ENCODE data around the gene BIVM.

BIVM gene

DNA sequence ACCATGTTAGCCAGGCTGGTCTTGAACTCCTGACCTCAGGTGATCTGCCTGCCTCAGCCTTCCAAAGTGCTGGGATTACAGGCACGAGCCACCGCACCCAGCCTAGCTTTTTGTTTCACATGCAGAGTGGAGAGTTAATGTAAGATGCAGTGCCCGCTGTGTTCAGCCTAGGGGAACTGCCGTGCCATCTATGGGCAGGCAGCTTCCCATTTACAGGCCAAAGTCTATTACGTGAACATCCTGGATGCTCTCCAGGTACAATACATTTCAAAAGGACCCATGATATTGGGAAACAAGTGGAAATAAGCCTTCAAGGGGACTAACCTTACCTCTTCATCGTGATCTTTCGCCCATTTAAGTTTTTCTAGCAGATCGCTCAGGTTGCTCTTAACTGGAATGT is 10.2 kb upstream of the BIVM start:
- no peak for DNase-seq

DNA sequence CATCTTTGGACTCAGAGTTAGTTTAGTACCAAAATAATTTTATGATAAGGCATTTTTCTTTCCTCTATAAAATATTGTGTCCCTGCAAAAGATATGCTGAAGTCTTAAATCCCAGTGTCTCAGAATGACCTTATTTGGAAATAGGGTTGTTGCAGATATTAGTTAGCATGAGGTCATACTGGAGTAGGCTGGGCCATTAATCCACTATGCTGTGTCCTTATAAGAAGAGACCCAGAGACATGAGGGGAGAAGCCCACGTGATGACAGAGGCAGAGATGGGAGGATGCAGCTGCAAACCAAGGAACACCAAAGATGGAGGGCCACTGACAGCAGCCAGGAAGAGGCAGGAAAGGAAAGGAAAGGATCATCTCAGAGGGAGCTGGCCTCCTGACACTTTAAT is 6.5 kb upstream of the BIVM start:
- no peak for DNase-seq

DNA sequence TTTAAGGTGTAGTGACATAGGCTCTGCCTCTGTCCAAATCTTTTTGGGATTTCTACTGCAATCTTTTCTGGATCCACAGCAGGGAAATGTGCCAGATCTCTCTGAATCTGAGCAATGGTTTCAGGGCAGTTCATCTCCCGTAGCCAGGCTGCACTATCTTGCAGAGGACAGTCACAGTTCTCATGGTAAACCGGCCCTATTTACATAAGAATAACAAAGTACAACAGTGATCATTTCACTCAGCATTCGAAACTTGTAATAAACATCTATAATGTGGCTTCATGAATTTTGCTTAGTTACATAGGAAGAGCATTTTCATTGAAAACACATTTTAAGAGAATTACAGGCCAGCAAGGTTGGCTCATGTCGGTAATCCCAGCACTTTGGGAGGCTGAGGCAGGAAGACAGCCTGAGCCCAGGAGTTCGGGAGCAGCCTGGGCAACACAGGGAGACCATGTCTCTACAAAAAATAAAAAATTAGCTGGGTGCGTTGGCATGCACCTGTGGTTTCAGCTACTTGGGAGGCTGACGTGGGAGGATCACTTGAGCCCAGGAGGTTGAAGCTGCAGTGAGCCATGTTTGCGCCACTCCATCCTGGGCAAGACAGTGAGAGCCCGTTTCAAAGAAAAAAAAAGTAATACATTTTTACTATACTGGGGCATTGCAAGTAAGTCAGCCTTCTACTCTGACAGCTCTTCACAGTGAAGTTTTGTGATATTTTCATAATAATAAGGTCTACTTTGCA is 5.1 kb upstream of the BIVM start:
- DNase-seq = no peak

DNA sequence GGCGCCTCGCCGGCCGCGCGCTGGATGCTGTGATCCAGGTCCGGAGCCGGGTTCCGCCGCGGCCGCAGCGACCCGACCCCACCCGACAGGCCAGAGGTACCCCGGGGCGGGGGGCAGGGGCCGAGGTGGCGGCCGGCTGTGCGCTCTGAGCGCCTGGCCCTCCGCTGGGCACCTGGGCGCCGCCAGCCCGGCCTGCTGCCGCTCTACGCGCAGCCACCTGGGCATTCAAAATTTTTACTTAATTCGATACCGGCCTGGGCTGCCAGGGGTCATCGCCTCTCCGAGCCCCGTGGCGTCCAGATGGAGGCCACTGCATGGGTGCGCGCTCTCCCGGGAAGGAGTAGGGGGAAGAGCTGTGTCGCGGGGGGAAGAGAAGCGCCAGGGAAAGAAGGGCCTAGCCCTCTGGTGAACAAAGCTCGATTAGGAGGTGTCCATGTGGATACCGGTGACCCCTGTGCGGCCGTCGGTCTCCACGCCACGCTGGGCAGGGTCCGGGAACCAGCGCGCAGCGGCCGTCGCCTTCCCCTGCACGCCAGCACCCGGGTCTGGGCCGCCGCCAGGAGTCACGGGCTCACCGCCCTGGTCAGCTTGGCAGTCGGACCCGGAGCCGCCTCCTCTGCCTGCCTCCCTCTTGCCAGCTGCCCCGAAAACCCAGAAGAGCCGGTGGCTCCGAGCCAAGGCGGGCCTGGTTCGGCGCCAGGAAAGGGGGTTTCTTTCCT is 666 bp downstream of the BIVM start:
- no peak for DNase-seq

DNA sequence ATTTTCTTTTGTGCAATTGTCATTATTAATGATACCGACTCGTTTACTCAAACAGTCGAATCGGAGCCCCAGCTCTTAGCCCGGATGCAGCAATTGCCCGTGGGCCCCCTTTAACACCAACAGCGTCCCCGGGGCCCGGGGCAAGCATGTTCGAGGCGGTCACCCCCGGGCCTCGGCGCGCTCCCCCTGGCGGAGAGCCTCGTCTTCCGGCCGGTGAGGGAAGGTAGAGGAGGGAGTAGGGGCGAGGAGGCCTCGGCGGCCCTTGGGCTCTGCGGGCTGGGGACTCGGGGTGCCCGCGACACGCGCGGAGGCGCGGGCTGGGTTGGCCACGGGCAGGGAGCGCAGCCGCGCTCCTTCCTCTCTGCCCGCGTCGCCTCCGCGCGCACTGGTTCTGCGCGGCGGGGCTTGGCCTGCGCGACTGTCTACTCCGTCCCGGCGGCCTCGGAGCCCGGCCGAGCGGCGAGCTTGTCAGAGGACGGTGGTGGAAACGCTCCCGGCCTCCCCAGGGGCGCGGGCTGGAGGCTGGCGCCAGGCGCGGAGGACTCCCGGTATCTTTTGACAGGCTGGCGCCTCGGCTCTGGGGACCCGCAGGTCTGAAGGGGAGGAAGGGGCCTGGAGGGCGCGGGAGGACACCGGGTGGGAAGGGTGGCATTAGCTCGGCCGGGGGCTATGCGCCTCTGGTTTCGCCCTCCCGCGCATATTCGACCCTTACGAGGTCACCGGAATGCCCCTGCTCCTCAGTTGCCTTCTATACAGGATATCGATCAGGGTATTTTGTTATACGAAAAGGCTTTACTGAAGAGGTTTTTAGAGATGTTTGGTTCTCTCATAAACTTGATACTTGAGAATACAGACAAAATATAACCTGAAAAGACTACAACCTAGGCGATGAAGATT is 1.5 kb downstream of the BIVM start:
- DNase-seq = peak; percentile 5

DNA sequence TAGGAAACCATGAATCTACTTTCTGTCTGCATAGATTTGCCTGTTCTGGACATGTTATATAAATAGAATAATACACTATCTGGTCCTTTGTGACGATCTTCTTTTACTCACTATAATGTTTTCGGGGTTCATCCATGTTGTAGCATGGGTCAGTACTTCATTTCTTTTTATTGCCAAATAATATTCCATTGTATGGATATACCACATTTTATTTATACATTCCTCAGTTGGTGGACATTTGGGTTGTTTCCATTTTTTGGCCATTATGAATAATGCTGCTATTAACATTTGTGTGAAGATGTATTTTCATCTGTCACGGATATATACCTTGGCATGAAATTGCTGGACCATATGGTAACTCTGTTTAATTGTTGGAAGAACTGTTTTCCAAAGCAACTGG is 6.8 kb downstream of the BIVM start:
- no peak for DNase-seq

DNA sequence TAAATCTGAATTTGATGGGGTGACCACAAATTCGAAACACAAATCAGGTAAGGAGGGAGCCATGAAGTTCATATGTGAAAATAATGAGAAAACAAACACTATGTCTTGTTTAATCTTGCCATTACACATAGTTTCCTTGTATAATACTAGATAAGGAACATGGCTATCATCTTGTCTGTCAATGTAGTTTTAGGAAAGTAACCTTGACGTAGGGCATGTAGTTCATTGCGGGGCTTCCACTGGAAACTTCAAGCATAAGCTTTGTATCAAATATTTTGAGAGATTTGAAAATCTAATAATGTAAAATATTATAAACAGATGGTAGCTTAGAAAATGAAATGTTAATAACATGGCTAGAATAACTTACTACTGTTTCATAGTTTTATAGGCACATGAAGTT is 8.8 kb downstream of the BIVM start:
- DNase-seq = no peak

DNA sequence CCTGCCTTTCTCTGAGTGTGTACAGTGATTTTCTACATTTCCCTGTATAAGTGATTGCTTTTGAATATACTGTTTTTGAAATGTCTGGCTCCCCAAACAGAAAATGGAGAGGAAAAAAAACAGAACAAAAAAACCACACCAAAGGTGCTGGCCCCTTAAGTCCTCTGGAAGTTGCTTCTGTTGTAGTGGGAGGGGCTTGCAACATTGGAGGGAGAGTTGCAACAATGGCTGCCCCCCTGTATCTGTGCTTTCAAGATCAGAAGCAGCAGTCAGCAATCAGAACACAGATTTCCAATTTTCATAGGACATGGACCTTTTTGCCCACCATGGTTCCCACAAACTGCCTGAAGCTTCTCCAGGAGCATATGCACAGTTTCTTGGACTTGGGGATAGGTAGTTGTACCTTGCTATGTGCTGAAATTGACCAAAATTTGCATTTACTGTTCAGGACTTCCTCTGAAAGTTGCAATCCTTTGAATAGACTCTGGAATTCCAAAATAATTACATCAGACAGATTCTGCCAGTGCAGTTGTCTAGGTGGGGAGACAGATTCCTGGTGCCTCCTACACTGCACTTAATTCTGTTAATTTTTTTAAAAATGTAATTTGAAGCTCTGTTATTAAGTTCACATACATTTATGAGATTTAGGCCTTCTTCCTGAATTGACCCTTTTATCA is 13.8 kb downstream of the BIVM start:
- no peak for DNase-seq

DNA sequence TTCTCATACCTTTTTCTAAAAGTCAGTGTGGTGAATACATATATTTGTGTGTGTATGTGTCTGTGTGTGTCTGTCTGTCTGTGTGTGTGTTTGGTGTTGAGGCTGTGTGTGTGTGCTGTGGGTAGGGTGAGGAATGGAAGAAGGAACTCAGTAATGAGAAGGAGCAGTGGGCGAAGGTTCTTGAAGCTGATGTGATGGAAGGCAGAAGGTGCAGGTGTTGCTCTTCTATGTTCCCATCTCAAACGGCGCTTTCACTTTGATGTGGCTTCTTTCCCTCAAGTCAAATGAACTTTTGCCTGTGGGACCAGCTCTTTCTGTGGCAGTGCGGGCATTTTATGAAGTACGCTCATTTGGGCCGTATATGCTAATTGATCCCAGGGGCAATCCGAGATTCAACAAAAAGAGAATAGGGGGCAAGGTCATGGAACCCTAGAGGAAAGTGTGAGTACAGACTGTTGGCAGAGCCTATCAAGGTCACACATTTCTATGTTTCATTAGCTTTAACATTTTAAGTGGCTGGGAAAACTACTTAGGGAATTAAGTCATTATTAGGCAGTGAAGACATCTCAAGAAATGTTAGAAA is 15.2 kb downstream of the BIVM start:
- no peak for DNase-seq

DNA sequence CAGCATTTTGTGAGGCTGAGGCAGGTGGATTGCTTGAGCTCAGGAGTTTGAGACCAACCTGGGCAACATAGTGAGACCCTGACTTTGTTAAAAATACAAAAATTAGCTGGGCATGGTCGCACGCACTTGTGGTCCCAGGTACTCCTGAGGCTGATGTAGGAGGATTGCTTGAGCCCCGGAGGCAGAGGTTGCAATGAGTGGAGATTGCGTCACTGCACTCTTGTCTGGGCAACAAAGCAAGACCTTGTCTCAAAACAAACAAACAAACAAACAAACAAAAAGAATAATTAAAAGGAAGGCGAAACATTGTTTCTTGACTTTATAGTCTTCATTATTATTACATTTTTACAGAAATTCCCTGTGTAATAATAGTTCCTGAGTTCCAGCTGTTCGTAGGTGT is 15.9 kb downstream of the BIVM start:
- DNase-seq = no peak

DNA sequence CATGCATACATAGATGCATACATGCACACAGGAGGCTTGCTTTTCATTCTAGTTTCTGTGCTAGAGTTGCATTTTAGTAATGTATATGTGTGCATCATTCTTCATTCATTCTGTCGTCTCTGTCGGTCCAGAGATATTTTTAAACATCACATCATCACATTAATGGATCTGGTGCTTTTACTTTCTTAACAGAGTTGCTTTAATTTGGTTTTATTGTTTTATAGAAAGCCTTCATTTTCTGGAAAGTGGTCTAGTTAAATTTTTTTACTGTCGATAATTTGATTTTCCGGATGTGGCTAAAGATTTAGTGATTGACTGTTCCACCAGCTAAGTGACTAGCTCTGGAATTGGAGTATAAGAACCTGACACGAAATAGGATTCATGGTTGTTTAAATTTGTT is 16.9 kb downstream of the BIVM start:
- no peak for DNase-seq

DNA sequence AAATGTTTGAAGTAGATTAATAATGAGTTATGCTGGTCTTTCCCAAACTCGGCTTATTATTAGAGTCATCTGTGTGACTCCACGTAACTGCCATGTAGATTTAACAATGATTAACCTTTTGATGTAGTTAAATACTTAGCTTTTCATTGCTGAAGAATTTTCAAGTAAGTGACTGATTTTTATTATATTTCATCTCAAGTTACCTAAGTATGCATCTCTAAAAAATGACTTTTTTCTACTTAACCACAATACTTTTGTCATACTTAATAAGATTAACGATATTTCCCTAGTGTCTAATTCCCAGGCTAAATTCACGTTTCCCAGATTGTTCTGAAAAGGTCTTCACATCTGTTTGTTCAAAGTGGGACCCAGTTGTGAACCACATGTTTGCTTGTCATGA is 17.8 kb downstream of the BIVM start:
- no peak for DNase-seq

DNA sequence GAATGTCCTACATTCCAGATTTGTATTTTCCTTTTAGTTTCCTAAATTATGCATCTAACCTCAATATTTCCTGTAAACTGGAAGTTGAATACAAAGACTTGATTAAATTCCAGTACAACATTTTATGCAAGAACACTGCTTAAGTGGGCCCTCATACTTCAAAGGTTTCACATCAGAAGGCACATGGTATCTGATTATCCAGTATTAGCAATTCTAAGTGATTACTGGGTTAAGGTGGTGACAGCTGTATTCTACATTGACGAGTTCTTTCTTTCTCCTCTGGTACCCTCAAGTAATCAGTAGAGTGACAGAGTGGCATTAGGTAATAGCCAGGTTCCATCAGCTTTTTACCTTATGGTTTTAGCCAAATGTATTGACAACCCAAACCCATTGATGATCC is 18.3 kb downstream of the BIVM start:
- no peak for DNase-seq

DNA sequence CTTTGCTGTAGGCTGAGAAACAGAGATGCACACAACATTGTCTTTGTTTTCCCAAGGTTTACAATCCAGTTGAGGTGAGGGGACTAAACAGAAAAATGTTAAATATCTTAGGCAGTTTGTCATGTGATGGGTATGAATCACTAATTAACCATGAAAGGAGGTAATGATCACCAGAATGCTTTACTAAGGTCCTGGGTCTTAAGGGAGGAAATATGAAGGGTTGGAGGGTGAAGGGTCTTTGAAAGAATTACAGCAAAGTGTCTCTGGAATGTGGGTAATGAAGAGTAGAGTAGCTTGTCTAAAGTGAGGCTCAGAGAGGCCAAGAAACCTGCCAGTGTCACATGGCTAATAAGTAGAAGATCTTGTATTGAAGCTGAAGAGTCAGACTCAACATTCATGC is 19.0 kb downstream of the BIVM start:
- DNase-seq = no peak

DNA sequence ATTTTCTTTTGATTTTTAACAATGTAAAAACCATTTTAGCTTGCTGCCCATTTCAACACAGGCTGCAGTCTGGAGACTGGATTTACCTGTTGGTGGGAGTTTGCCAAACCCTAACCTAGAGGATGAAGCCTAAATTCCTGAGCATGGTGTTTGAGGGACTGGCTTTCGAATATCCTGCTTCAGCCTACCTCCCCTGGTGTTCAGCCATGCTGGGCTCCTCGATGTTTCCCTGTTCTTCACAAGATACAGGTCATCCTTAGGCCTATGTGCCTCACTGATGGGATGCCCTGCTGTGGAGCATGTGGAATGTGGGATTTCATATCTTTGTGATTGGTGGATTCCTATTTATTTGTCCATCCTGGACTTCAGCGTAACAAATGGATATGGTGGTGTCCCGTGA is 26.5 kb downstream of the BIVM start:
- DNase-seq = no peak

DNA sequence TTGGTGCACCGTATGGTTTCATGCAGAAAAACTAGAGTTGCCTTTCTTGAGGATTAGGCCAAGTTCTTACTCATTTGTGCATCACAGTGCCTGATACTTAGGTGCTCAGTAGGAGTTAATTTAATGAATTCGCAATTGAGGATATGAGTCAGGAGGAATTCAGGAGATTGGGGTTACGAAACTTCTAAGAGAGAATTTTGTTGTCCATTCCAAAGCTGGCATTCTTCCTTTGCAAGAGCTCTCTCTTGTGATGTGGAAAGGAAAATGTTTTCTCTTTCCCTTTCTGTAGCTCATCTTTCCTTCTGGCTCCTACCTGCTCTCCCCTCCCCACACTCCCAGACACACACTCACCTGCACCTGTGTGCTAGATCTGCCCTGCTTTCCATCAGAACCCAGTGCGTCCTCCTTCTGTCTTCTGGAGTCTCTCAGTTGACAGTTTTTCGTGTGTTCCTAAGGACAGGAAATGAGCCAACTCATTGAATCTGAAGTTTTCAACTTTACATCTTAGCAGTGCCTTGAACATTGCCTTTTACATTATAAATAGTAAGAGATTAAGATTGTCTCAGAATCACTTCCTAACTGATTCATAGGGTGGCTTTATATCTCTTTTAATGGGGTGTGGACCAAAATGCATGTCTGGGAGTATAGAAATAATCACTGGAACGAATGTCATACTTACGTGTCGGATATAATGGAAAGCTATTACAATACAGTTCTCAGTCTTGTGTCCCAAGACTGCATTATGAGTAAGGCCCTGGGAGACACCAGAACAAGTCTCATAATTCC is 27.2 kb downstream of the BIVM start:
- no peak for DNase-seq

DNA sequence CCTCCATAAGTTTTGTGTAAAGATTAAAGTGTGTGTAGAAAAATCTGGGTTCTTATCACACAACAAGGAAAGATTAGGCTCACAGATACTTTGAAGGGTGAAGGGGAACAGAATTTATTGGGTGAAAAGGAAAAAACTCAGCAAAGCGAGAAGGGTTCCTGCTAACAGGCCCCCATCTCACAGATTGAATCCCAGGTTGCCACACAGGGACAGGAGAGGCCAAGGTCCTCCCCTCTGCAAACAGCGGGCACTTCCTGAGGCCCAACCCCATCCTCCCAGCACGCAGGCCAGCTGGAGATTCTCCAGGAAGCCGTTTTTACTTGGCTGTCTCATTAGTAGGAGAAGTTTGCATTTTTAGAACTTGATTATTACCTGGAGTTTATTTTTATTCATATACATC is 31.7 kb downstream of the BIVM start:
- DNase-seq = peak; percentile 1

DNA sequence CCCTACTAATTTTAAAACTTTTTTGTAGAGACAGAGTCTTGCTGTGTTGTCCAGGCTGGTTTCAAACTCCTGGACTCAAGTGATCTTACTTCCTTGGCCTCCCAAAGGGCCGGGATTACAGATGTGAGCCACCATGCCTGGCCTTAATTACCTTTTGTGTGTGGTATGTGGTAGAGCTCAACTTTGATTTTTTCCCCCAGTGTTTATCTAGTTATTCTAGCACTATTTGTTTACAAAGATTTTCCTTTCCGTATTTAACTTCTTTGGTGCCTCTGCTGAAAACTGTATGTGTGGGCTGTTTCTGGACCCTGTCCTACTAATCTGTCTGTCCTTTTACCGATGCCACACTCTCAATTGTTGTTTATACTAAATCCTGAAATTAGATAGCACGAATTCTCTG is 37.6 kb downstream of the BIVM start:
- DNase-seq = no peak

DNA sequence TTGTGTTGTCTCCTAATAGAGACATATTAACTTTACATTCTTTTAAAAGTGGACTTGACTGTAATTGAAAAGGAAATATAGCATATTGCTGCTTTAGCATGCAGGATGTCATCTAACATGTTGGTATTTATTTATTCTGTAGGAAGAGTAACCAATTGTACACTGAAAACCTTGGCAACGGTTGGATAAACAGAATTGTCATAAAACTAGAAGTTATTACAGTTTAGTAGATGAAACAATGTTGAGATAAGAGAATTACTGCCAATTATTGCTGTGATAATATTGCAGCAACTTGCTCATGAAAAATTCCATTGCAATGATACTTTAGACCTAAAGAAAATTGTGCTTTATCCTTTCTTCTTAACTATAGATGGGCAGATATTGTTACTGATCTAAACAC is 39.4 kb downstream of the BIVM start:
- no peak for DNase-seq

DNA sequence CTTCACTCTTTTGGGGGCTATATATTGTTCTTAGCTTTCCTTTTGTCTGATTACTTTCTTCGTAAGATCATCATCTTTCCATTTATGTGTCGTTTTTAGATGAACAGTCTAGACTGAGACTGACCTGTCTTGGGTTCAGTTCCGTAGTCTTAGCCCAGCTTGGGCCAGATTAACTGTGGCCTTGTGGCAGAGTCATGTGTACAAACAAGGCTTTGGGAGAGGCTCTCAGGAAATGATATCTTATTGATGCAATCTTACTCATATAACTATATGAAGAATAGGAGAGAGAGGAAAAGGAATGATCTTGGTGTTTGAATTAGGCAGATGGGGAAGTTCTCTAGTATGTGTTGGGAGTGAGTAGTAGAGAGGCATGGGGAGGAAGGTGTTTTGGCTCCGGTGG is 40.1 kb downstream of the BIVM start:
- no peak for DNase-seq

DNA sequence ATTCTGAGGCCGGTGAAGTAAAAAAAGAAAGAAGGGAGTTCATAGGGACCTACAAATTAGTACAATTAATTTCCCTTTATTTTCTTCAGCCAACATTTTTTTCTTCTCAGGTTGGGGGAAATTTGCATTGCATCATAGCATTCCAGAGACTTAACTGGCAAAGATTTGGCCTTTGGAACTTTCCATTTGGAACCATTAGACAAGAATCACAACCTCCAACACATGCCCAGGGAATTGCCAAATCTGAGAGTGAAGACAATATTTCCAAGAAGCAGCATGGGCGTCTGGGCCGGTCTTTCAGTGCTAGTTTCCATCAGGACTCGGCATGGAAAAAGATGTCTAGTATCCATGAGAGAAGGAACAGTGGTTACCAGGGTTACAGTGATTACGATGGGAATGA is 40.5 kb downstream of the BIVM start:
- DNase-seq = no peak

DNA sequence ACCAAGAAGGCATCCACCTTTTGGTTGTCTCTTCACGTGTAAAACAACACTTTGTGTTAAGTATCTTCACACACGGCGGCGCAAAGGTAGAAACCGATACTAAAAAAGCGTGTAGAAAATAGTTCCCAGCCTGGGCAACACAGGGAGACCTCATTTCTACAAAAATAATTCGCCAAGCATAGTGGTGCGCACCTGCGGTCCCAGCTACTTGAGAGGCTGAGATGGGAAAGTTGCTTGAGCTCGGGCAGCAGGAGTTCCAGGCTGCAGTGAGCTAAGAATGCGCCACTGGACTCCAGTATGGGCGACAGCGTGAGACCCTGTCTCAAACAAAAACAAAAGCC is 46.3 kb downstream of the BIVM start:
- DNase-seq = no peak

Data from NCI-H510A treated with DMSO at 0.1 percent for 48 hours (cell line).